ENCODE results near the gene GTSE1. TPM values are rescaled to one million over a fixed set of nuclear protein-coding genes. Genes with fewer than 3 reads are reported as not detected.

Gene GTSE1
- total RNA-seq, 4 donors from 2014 or later: 1.00 to 3.0 (median 1.2) TPM; not detected in 1

GRCh38 chr22:46295277-46295971 is 1.2 kb upstream of the GTSE1 start:
- Histone ChIP-seq H3K27ac (peak overlapping the region; percentile 93 to 97 (median 94)), H3K27me3 (no peaks in the 10 kb centered on the region), H3K4me1 (peaks cover 16 to 22% (median 17%) of the 10 kb centered on the region in 4 donors), H3K4me3 (peak overlapping the region in 2 of 4 donors; percentile 48 to 65), H3K36me3 (peaks cover 0 to 15% (median 6%) of the 10 kb centered on the region in 4 donors), H3K9me3 (no peaks in the 10 kb centered on the region)
- WGBS, 2 donors (ENCODE audit: low coverage in 1 of 2): 65% methylated on average over 3 of the region's 4 CpGs; no CpG with 5 or more reads in 1 of the 2 donors
- no peak for TF ChIP-seq POLR2A (IDR thresholded peaks at IDR 0.05)
- TF ChIP-seq POLR2AphosphoS5 (IDR thresholded peaks at IDR 0.05): no peak
- no peak for TF ChIP-seq CTCF (IDR thresholded peaks at IDR 0.05)
- TF ChIP-seq EP300 (IDR thresholded peaks at IDR 0.05; ENCODE audit: low read depth): no peak
- DNase-seq: no peak
- in situ Hi-C loops (cut with MboI; ENCODE audit: low pct_ligation_motif_present in 1 of 4, low pct_unique_long_range_greater_than_20kb in 1 of 4, low sequenced_read_pairs in 3 of 4): loop anchor here in 1 of 4 donors (10.0 kb wide), 1 partner anchor 151 kb away; no protein-coding TSS in a partner anchor
- intact Hi-C loops (cut with DNase I; ENCODE audit: low total_unique reads): no loop called here

- H3K36me3 ChIP-seq: peaks cover 0 to 10% (median 2%) of the 10 kb centered on the region in 4 donors
- DNase-seq: no peak
- H3K27me3 ChIP-seq: no peaks in the 10 kb centered on the region
- peak overlapping the region in 2 of 4 donors; percentile 1 to 96 for H3K27ac ChIP-seq
- peak overlapping the region; percentile 28 to 65 (median 51) for H3K4me3 ChIP-seq
- 4 to 22% methylated on average over 5 to 31 of the region's 32 CpGs for WGBS, 2 donors (ENCODE audit: low coverage in 1 of 2)
- no peaks in the 10 kb centered on the region for H3K9me3 ChIP-seq
- intact Hi-C loops (cut with DNase I; ENCODE audit: low total_unique reads): no loop called here
- H3K4me1 ChIP-seq: peaks cover 16 to 22% (median 17%) of the 10 kb centered on the region in 4 donors
- TF ChIP-seq POLR2AphosphoS5 (IDR thresholded peaks at IDR 0.05) (no peak), POLR2A (IDR thresholded peaks at IDR 0.05) (no peak), EP300 (IDR thresholded peaks at IDR 0.05; ENCODE audit: low read depth) (no peak), CTCF (IDR thresholded peaks at IDR 0.05) (no peak)
- in situ Hi-C loops (cut with MboI; ENCODE audit: low pct_ligation_motif_present in 1 of 4, low pct_unique_long_range_greater_than_20kb in 1 of 4, low sequenced_read_pairs in 3 of 4): loop anchor here in 1 of 4 donors (10.0 kb wide), 1 partner anchor 152 kb away; no protein-coding TSS in a partner anchor
Observed at GRCh38 chr22:46297151-46297812, 612 bp downstream of the GTSE1 start.

- no peak overlapping the region for H3K27ac ChIP-seq
- 87 to 91% methylated on average over 3 to 13 of the region's 13 CpGs for WGBS, 2 donors (ENCODE audit: low coverage in 1 of 2)
- H3K4me1 ChIP-seq: peaks cover 16 to 22% (median 17%) of the 10 kb centered on the region in 4 donors
- in situ Hi-C loops (cut with MboI; ENCODE audit: low pct_ligation_motif_present in 1 of 4, low pct_unique_long_range_greater_than_20kb in 1 of 4, low sequenced_read_pairs in 3 of 4): loop anchor here in 1 of 4 donors (10.0 kb wide), 1 partner anchor 154 kb away; no protein-coding TSS in a partner anchor
- H3K9me3 ChIP-seq: no peaks in the 10 kb centered on the region
- intact Hi-C loops (cut with DNase I; ENCODE audit: low total_unique reads): no loop called here
- no peak overlapping the region for H3K4me3 ChIP-seq
- H3K27me3 ChIP-seq: no peaks in the 10 kb centered on the region
- H3K36me3 ChIP-seq: no peaks in the 10 kb centered on the region
- TF ChIP-seq EP300 (IDR thresholded peaks at IDR 0.05; ENCODE audit: low read depth): no peak
- TF ChIP-seq POLR2AphosphoS5 (IDR thresholded peaks at IDR 0.05): no peak
- TF ChIP-seq POLR2A (IDR thresholded peaks at IDR 0.05): no peak
- no peak for TF ChIP-seq CTCF (IDR thresholded peaks at IDR 0.05)
- DNase-seq: no peak
Observed at GRCh38 chr22:46299101-46299500, 2.4 kb downstream of the GTSE1 start.

- no peak for DNase-seq
- no peak for TF ChIP-seq POLR2A (IDR thresholded peaks at IDR 0.05)
- TF ChIP-seq POLR2AphosphoS5 (IDR thresholded peaks at IDR 0.05): no peak
- no peak for TF ChIP-seq CTCF (IDR thresholded peaks at IDR 0.05)
- TF ChIP-seq EP300 (IDR thresholded peaks at IDR 0.05; ENCODE audit: low read depth): no peak
- Histone ChIP-seq H3K27ac (no peak overlapping the region), H3K27me3 (no peaks in the 10 kb centered on the region), H3K4me1 (peaks cover 15 to 21% (median 16%) of the 10 kb centered on the region in 4 donors), H3K4me3 (no peak overlapping the region), H3K36me3 (no peaks in the 10 kb centered on the region), H3K9me3 (no peaks in the 10 kb centered on the region)
- intact Hi-C loops (cut with DNase I; ENCODE audit: low total_unique reads) (no loop called here), in situ Hi-C loops (cut with MboI; ENCODE audit: low pct_ligation_motif_present in 1 of 4, low pct_unique_long_range_greater_than_20kb in 1 of 4, low sequenced_read_pairs in 3 of 4) (loop anchor here in 1 of 4 donors (25.0 kb wide), 1 partner anchor 288 kb away; no protein-coding TSS in a partner anchor)
- 90 to 94% methylated on average over 2 to 7 of the region's 7 CpGs for WGBS, 2 donors (ENCODE audit: low coverage in 1 of 2)
Observed at GRCh38 chr22:46300491-46300890, 3.8 kb downstream of the GTSE1 start.
